Astrocyte (in vitro differentiated cells and primary cell): ENCODE results near the gene IL1RAPL2.

Source experiments
- EZH2 ChIP-seq: IDR thresholded peaks from 2 replicates; pipeline ENCODE4 v1.6.1; 2012; ENCODE audit warnings: mild to moderate bottlenecking, low read length, inconsistent platforms; ENCODE audit not compliant: insufficient read depth
- TF ChIP-seq, protein P1 (sequence below): IDR thresholded peaks from 2 replicates; pipeline ENCODE4 v1.5.1; 2011; ENCODE audit warnings: low read depth, mild to moderate bottlenecking, inconsistent platforms, low read length, moderate library complexity; ENCODE audit not compliant: insufficient read depth

GRCh38 chrX:104795804-104796203 is 229.8 kb downstream of the IL1RAPL2 start:
- TF ChIP-seq, protein P1, sequence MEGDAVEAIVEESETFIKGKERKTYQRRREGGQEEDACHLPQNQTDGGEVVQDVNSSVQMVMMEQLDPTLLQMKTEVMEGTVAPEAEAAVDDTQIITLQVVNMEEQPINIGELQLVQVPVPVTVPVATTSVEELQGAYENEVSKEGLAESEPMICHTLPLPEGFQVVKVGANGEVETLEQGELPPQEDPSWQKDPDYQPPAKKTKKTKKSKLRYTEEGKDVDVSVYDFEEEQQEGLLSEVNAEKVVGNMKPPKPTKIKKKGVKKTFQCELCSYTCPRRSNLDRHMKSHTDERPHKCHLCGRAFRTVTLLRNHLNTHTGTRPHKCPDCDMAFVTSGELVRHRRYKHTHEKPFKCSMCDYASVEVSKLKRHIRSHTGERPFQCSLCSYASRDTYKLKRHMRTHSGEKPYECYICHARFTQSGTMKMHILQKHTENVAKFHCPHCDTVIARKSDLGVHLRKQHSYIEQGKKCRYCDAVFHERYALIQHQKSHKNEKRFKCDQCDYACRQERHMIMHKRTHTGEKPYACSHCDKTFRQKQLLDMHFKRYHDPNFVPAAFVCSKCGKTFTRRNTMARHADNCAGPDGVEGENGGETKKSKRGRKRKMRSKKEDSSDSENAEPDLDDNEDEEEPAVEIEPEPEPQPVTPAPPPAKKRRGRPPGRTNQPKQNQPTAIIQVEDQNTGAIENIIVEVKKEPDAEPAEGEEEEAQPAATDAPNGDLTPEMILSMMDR = no peak
- TF ChIP-seq EZH2 = no peak
